Thyroid gland (tissue), 4 donors: ENCODE data around the gene SPATA1.

Experiments
- POLR2A ChIP-seq, 2 donors: fragments of 450-650 bp; IDR thresholded peaks; one replicate each; pipeline ENCODE4 v1.6.1; 2017; ENCODE audit warnings: antibody characterized with exemption in 2 of 2, mild to moderate bottlenecking in 2 of 2, moderate library complexity in 1 of 2
- TF ChIP-seq, protein P1 (sequence below), 6 experiments: fragments of 200-600 bp in 3 of 6; fragments of 450-650 bp in 3 of 6; sonication (generic) in 3 of 6; IDR thresholded peaks; one replicate each; pipeline ENCODE4 v1.5.1; 2016 to 2019; ENCODE audit warnings: antibody characterized with exemption in 6 of 6, mild to moderate bottlenecking in 2 of 6, inconsistent platforms in 1 of 6, moderate library complexity in 1 of 6

- TF ChIP-seq, protein P1, sequence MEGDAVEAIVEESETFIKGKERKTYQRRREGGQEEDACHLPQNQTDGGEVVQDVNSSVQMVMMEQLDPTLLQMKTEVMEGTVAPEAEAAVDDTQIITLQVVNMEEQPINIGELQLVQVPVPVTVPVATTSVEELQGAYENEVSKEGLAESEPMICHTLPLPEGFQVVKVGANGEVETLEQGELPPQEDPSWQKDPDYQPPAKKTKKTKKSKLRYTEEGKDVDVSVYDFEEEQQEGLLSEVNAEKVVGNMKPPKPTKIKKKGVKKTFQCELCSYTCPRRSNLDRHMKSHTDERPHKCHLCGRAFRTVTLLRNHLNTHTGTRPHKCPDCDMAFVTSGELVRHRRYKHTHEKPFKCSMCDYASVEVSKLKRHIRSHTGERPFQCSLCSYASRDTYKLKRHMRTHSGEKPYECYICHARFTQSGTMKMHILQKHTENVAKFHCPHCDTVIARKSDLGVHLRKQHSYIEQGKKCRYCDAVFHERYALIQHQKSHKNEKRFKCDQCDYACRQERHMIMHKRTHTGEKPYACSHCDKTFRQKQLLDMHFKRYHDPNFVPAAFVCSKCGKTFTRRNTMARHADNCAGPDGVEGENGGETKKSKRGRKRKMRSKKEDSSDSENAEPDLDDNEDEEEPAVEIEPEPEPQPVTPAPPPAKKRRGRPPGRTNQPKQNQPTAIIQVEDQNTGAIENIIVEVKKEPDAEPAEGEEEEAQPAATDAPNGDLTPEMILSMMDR (IDR thresholded peaks at IDR 0.05): no peak
- no peak for TF ChIP-seq POLR2A (IDR thresholded peaks at IDR 0.05)
Observed at GRCh38 chr1:84489766-84490165, 16.4 kb upstream of the SPATA1 start.
